HepG2 (cell line): ENCODE data around the gene RNF10. TPM values are rescaled to one million over a fixed set of nuclear protein-coding genes. Genes with fewer than 3 reads are reported as not detected.

ENCODE experiments used
- ARNTL ChIP-seq: sonication (generic); formaldehyde crosslinking; IDR thresholded peaks from 2 replicates; pipeline ENCODE4 v1.4.0; 2020; ENCODE audit warnings: mild to moderate bottlenecking, missing genetic modification reagents
- CSRNP1 ChIP-seq: sonication (generic); formaldehyde crosslinking; IDR thresholded peaks from 2 replicates; pipeline ENCODE4 v1.8.1; 2023; ENCODE audit warnings: mild to moderate bottlenecking, missing genetic modification reagents
- FOXA3 ChIP-seq: IDR thresholded peaks from 2 replicates; pipeline ENCODE4 v1.6.1; 2016; ENCODE audit warnings: missing genetic modification reagents, missing compliant biosample characterization
- HNF1B ChIP-seq: sonication (generic); formaldehyde crosslinking; IDR thresholded peaks from 2 replicates; pipeline ENCODE4 v1.5.1; 2020; ENCODE audit warnings: mild to moderate bottlenecking, moderate library complexity, missing genetic modification reagents
- KAT2B ChIP-seq: fragments of 150-350 bp; IDR thresholded peaks from 2 replicates; pipeline ENCODE4 v1.6.1; 2014; ENCODE audit warnings: low read depth, low read length, borderline replicate concordance
- KDM2A ChIP-seq: sonication (generic); formaldehyde crosslinking; IDR thresholded peaks from 2 replicates; pipeline ENCODE4 v1.4.0; 2020; ENCODE audit warnings: low read depth, missing genetic modification reagents, borderline replicate concordance
- RBFOX2 ChIP-seq: fragments of 200-400 bp; formaldehyde crosslinking; IDR thresholded peaks from 2 replicates; pipeline ENCODE4 v1.6.1; 2017; ENCODE audit warnings: low read depth, mild to moderate bottlenecking, low read length
- RERE ChIP-seq: IDR thresholded peaks from 2 replicates; pipeline ENCODE4 v1.6.1; 2016; ENCODE audit warnings: low read depth, missing genetic modification reagents, missing compliant biosample characterization
- SSRP1 ChIP-seq: IDR thresholded peaks from 2 replicates; pipeline ENCODE4 v1.6.1; 2016; ENCODE audit warnings: control low read depth
- STAG1 ChIP-seq: sonication (generic); formaldehyde crosslinking; IDR thresholded peaks from 2 replicates; pipeline ENCODE4 v1.4.0; 2020; ENCODE audit warnings: missing genetic modification reagents
- TSC22D2 ChIP-seq: sonication (generic); formaldehyde crosslinking; IDR thresholded peaks from 2 replicates; pipeline ENCODE4 v1.5.1; 2020; ENCODE audit warnings: missing genetic modification reagents, mild to moderate bottlenecking, borderline replicate concordance
- ZBTB39 ChIP-seq: sonication (generic); formaldehyde crosslinking; IDR thresholded peaks from 2 replicates; pipeline ENCODE4 v1.5.0; 2020; ENCODE audit warnings: missing genetic modification reagents
- ZFY ChIP-seq: sonication (generic); formaldehyde crosslinking; IDR thresholded peaks from 2 replicates; pipeline ENCODE4 v1.4.0; 2020; ENCODE audit warnings: missing genetic modification reagents
- ZNF230 ChIP-seq: sonication (generic); formaldehyde crosslinking; IDR thresholded peaks from 2 replicates; pipeline ENCODE4 v1.4.0; 2020; ENCODE audit warnings: mild to moderate bottlenecking, missing genetic modification reagents
- ZNF496 ChIP-seq: sonication (generic); formaldehyde crosslinking; IDR thresholded peaks from 2 replicates; pipeline ENCODE4 v1.8.1; 2023; ENCODE audit warnings: mild to moderate bottlenecking, moderate library complexity, missing genetic modification reagents; ENCODE audit not compliant: insufficient replicate concordance
- ZNF564 ChIP-seq: sonication (generic); formaldehyde crosslinking; IDR thresholded peaks from 2 replicates; pipeline ENCODE4 v1.8.1; 2023; ENCODE audit warnings: mild to moderate bottlenecking, missing genetic modification reagents
- ZNF567 ChIP-seq: sonication (generic); formaldehyde crosslinking; IDR thresholded peaks from 2 replicates; pipeline ENCODE4 v1.8.1; 2023; ENCODE audit warnings: mild to moderate bottlenecking, missing genetic modification reagents, borderline replicate concordance
- ZNF781 ChIP-seq: sonication (generic); formaldehyde crosslinking; IDR thresholded peaks from 2 replicates; pipeline ENCODE4 v1.5.1; 2020; ENCODE audit warnings: borderline replicate concordance, mild to moderate bottlenecking, missing genetic modification reagents; ENCODE audit errors: not compliant biosample characterization
- polyA plus RNA-seq, 8 experiments: library from polyadenylated mRNA; depleted of rRNA in 3 of 8; stranded (reverse) in 7 of 8; unstranded in 1 of 8; fragments of >200 nt; fragmentation: Illumina TruSeq in 4 of 8; extraction: Trizol in 4 of 8; gene quantifications; 2 replicates each; pipeline versions ENCODE4 v1.2.1 to v1.2.3, GENCODE V29; 2011 to 2016; ENCODE audit warnings: low read depth in 4 of 8, missing spikeins in 1 of 8, mixed read lengths in 1 of 8; ENCODE audit not compliant: insufficient read depth in 1 of 8
- total RNA-seq, 5 experiments: library from RNA; depleted of rRNA; stranded (reverse); fragments of >200 nt; fragmentation: Illumina TruSeq; extraction: Trizol; gene quantifications; 2 replicates each; pipeline ENCODE4 v1.2.3, GENCODE V29; 2016; ENCODE audit warnings: low read depth in 1 of 5

RNF10 gene
- total and polyA plus RNA-seq, 2 of the 13 experiments (the other 11 are each of a cell fraction or from before 2014, with no cell fraction given) = 62.5 to 88.0 TPM

GRCh38 chr12:120528861-120529525 lies 5.2 kb upstream of the RNF10 start, which contains the start of gene COQ5 (continued):
- TF ChIP-seq ZBTB39 (CRISPR knock-in tag) = peak; percentile 70; the same call in 1 of the 2 replicates
- peak; percentile 26; the same call in 1 of the 2 replicates for TF ChIP-seq CSRNP1
- no peak; the same call in 1 of the 2 replicates for TF ChIP-seq ZNF230
- peak; percentile 5; the same call in 1 of the 2 replicates for TF ChIP-seq STAG1 (CRISPR knock-in tag)
- no peak for TF ChIP-seq TSC22D2
- peak; percentile 90 for TF ChIP-seq HNF1B (CRISPR knock-in tag)
- peak; percentile 56; the same call in 1 of the 2 replicates for TF ChIP-seq FOXA3 (CRISPR knock-in tag)
- peak; percentile 78 for TF ChIP-seq ZFY (CRISPR knock-in tag)
- TF ChIP-seq ZNF781 (CRISPR knock-in tag) = no peak
- no peak for TF ChIP-seq ZNF496 (CRISPR knock-in tag)
- 0 out of 2 replicates have a peak, but pooled peaks have one; percentile 55 for TF ChIP-seq ZNF567
- peak; percentile 87 for TF ChIP-seq RBFOX2
- peak; percentile 87 for TF ChIP-seq KDM2A
- no peak; the same call in 1 of the 2 replicates for TF ChIP-seq RERE (CRISPR knock-in tag)
- no peak for TF ChIP-seq SSRP1 (CRISPR knock-in tag)
- 0 out of 2 replicates have a peak, but pooled peaks have one; percentile 22 for TF ChIP-seq ZNF564 (CRISPR knock-in tag)
- TF ChIP-seq ARNTL (CRISPR knock-in tag) = peak; percentile 38; the same call in 1 of the 2 replicates
- no peak for TF ChIP-seq KAT2B
